Measurements from ENCODE around the gene IPPK. TPM values are rescaled to one million over a fixed set of nuclear protein-coding genes. Genes with fewer than 3 reads are reported as not detected.

Gene IPPK
- total RNA-seq, 1 donor = 10.4 TPM

GRCh38 chr9:92608241-92608908 is 61.6 kb downstream of the IPPK start:
- no peak for TF ChIP-seq CTCF (IDR thresholded peaks at IDR 0.05; ENCODE audit: insufficient read depth, low read depth, low read length)
- H3K4me3 ChIP-seq (ENCODE audit: low read depth, low read length) = no peak overlapping the region
- no peak for DNase-seq (ENCODE audit: low read depth)

GRCh38 chr9:92607773-92608172 is 62.2 kb downstream of the IPPK start:
- DNase-seq (ENCODE audit: low read depth) = peak; percentile 85
- TF ChIP-seq CTCF (IDR thresholded peaks at IDR 0.05; ENCODE audit: insufficient read depth, low read depth, low read length) = no peak
- H3K4me3 ChIP-seq (ENCODE audit: low read depth, low read length) = no peak overlapping the region

- no peak overlapping the region for H3K4me3 ChIP-seq (ENCODE audit: low read depth, low read length)
- DNase-seq (ENCODE audit: low read depth) = peak; percentile 49
- no peak for TF ChIP-seq CTCF (IDR thresholded peaks at IDR 0.05; ENCODE audit: insufficient read depth, low read depth, low read length)
Measured at GRCh38 chr9:92607088-92607487, 62.8 kb downstream of the IPPK start.

DNA sequence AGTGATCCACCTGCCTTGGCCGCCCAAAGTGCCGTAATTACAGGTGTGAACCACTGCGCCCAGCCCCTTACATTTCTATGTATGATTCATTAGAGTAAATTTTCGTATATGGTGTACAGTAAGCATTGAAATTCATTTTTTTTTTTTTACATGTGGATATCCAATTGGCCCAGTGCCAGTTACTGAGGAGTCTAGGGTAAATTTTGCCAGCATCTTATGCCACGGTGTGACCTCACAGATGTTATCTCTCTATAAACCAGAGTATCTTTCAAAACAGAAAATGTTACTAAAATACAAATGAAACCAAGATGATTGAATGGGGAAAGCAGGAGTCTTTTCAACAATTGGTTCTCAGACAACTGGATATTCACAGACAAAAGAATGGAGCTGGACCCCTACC is 64.7 kb downstream of the IPPK start:
- H3K4me3 ChIP-seq (ENCODE audit: low read depth, low read length) = no peak overlapping the region
- no peak for DNase-seq (ENCODE audit: low read depth)
- no peak for TF ChIP-seq CTCF (IDR thresholded peaks at IDR 0.05; ENCODE audit: insufficient read depth, low read depth, low read length)

DNA sequence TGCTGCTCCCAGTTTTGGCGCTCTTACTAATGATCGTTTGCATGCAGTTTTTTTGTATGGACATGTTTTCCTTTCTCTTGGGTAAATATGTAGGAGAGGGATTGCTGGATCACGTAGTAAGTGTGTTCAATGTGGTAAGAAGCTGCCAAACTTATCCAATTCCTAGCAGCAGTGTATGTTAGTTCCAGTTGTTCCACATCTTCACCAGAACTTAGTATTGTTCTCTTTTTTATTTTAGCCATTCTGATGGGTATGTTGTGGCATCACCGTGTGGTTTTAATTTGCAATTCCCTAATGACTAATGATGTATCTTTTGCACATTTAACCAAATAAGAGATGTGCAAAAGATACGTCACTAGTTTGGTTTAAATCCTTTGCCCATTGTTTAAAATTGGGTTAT is 65.9 kb downstream of the IPPK start:
- no peak for TF ChIP-seq CTCF (IDR thresholded peaks at IDR 0.05; ENCODE audit: insufficient read depth, low read depth, low read length)
- DNase-seq (ENCODE audit: low read depth) = no peak
- H3K4me3 ChIP-seq (ENCODE audit: low read depth, low read length) = no peak overlapping the region

DNA sequence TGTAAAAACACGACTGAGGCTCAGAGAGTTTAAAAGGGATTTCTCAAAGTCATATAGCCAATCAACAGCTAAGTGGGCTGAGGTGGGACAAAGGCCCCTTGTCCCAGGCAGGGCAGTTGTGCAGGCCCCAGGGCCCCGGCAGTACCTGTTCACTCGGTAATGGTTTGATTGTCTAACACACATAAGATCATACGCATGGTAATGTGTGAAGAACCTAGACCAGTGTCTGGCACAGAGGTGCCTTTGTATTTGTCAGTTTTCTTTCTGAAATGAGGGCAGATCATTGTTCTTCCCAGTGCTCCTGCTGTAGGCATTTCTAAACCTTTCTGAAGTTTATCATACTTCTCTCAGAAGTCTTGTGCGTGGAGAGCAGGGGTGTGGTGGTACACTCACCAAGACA is 66.8 kb downstream of the IPPK start:
- TF ChIP-seq CTCF (IDR thresholded peaks at IDR 0.05; ENCODE audit: insufficient read depth, low read depth, low read length) = no peak
- H3K4me3 ChIP-seq (ENCODE audit: low read depth, low read length) = no peak overlapping the region
- DNase-seq (ENCODE audit: low read depth) = no peak

DNA sequence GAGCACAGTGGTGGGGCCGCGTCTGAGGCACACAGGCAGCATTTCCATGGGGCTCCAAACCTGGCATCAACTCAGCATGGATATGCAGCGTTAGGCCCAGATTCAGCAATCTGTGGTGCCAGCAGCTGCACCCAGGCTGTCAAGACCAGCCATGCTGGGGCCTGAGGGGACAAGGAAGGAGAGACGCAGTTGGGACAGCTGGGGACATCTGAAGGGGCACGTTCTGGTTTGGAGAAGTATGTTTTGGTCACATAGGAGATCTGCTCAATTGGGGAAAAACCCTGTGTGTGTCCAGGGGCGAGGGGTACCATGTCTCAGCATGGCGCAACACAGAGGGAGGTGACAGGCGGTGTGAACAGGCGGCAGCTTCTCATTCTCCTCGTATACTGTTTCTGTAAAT is 67.5 kb downstream of the IPPK start:
- TF ChIP-seq CTCF (IDR thresholded peaks at IDR 0.05; ENCODE audit: insufficient read depth, low read depth, low read length) = no peak
- no peak for DNase-seq (ENCODE audit: low read depth)
- H3K4me3 ChIP-seq (ENCODE audit: low read depth, low read length) = no peak overlapping the region
